ENCODE data around the gene SHPK. TPM values are rescaled to one million over a fixed set of nuclear protein-coding genes. Genes with fewer than 3 reads are reported as not detected.

The SHPK gene
- total RNA-seq, 1 donor from 2014 or later = 17.7 TPM

GRCh38 chr17:3660311-3660891 is 24.4 kb upstream of the SHPK start:
- DNase-seq (ENCODE audit: low spot score) = no peak

- DNase-seq (ENCODE audit: low spot score) = no peak
Observed at GRCh38 chr17:3659541-3660111, 23.6 kb upstream of the SHPK start.

- DNase-seq (ENCODE audit: low spot score) = no peak
Observed at GRCh38 chr17:3658784-3659449, 22.9 kb upstream of the SHPK start.

GRCh38 chr17:3657874-3658783 is 22.1 kb upstream of the SHPK start:
- no peak for DNase-seq (ENCODE audit: low spot score)

GRCh38 chr17:3657588-3657869 is 21.5 kb upstream of the SHPK start:
- no peak for DNase-seq (ENCODE audit: low spot score)

GRCh38 chr17:3656755-3657587 is 20.9 kb upstream of the SHPK start:
- no peak for DNase-seq (ENCODE audit: low spot score)

- no peak for DNase-seq (ENCODE audit: low spot score)
Observed at GRCh38 chr17:3656353-3656752, 20.3 kb upstream of the SHPK start.

GRCh38 chr17:3655766-3656165 is 19.7 kb upstream of the SHPK start:
- no peak for DNase-seq (ENCODE audit: low spot score)

GRCh38 chr17:3647769-3648555 is 11.9 kb upstream of the SHPK start:
- DNase-seq (ENCODE audit: low spot score) = no peak

- DNase-seq (ENCODE audit: low spot score) = no peak
Observed at GRCh38 chr17:3647251-3647650, 11.2 kb upstream of the SHPK start.

- no peak for DNase-seq (ENCODE audit: low spot score)
Observed at GRCh38 chr17:3645310-3645709, 9.3 kb upstream of the SHPK start.

- no peak for DNase-seq (ENCODE audit: low spot score)
Observed at GRCh38 chr17:3643889-3644349, 7.9 kb upstream of the SHPK start.

- no peak for DNase-seq (ENCODE audit: low spot score)
Observed at GRCh38 chr17:3641717-3642486, 5.9 kb upstream of the SHPK start.

- DNase-seq (ENCODE audit: low spot score) = no peak
Observed at GRCh38 chr17:3641014-3641413, 5.0 kb upstream of the SHPK start.

GRCh38 chr17:3639981-3640596 is 4.0 kb upstream of the SHPK start:
- DNase-seq (ENCODE audit: low spot score) = no peak

GRCh38 chr17:3636908-3637373 is 891 bp upstream of the SHPK start:
- no peak for DNase-seq (ENCODE audit: low spot score)

- no peak for DNase-seq (ENCODE audit: low spot score)
Observed at GRCh38 chr17:3635474-3636153, 436 bp downstream of the SHPK start.

- no peak for DNase-seq (ENCODE audit: low spot score)
Observed at GRCh38 chr17:3632287-3632686, 3.8 kb downstream of the SHPK start.
